ENCODE results near the gene CDCP1. TPM values are rescaled to one million over a fixed set of nuclear protein-coding genes. Genes with fewer than 3 reads are reported as not detected.
A peak's percentile ranks its signal among the peaks of the same experiment; 100 is the strongest.

The CDCP1 gene
- total RNA-seq, 4 donors from 2014 or later, result 14.7 to 35.9 (median 24.2) TPM

- TF ChIP-seq POLR2A (IDR thresholded peaks at IDR 0.05) (no peak), CTCF (IDR thresholded peaks at IDR 0.05) (no peak)
- Histone ChIP-seq H3K4me3 (replicated peaks in 1 of 3) (no peak overlapping the region), H3K27me3 (no peaks in the 10 kb centered on the region), H3K36me3 (no peaks in the 10 kb centered on the region), H3K9me3 (no peaks in the 10 kb centered on the region), H3K4me1 (no peaks in the 10 kb centered on the region), H3K27ac (peak overlapping the region in 1 of 3 donors; percentile 5)
- intact Hi-C loops (cut with DNase I), result no loop called here
- no peak for DNase-seq
- 59% methylated on average over 12 of the region's 12 CpGs for WGBS, 2 donors
Measured at GRCh38 chr3:45064512-45065372, 81.4 kb downstream of the CDCP1 start.

- 91 to 95% methylated on average over 1 of the region's 1 CpG for WGBS, 2 donors
- no peak overlapping the region for H3K4me3 ChIP-seq (replicated peaks in 1 of 3)
- peak overlapping the region in 1 of 3 donors; percentile 10 for H3K27ac ChIP-seq
- intact Hi-C loops (cut with DNase I), result no loop called here
- no peak for TF ChIP-seq CTCF (IDR thresholded peaks at IDR 0.05)
- no peak for DNase-seq
- no peaks in the 10 kb centered on the region for H3K36me3 ChIP-seq
- H3K27me3 ChIP-seq, result no peaks in the 10 kb centered on the region
- no peaks in the 10 kb centered on the region for H3K4me1 ChIP-seq
- no peaks in the 10 kb centered on the region for H3K9me3 ChIP-seq
Measured at GRCh38 chr3:45062697-45063070, 83.5 kb downstream of the CDCP1 start.

GRCh38 chr3:45060165-45060892 is 85.8 kb downstream of the CDCP1 start:
- 52 to 69% methylated on average over 4 of the region's 4 CpGs for WGBS, 2 donors
- TF ChIP-seq POLR2A (IDR thresholded peaks at IDR 0.05) (no peak), CTCF (IDR thresholded peaks at IDR 0.05) (no peak)
- Histone ChIP-seq H3K27me3 (no peaks in the 10 kb centered on the region), H3K36me3 (no peaks in the 10 kb centered on the region), H3K4me3 (replicated peaks in 1 of 3) (no peak overlapping the region), H3K4me1 (peaks cover 0 to 13% of the 10 kb centered on the region in 2 donors), H3K9me3 (no peaks in the 10 kb centered on the region), H3K27ac (no peak overlapping the region)
- no peak for DNase-seq
- intact Hi-C loops (cut with DNase I), result no loop called here

GRCh38 chr3:45059132-45059531 is 87.0 kb downstream of the CDCP1 start:
- H3K4me3 ChIP-seq (replicated peaks in 1 of 3), result no peak overlapping the region
- intact Hi-C loops (cut with DNase I), result no loop called here
- DNase-seq, result no peak
- no peaks in the 10 kb centered on the region for H3K27me3 ChIP-seq
- 90 to 91% methylated on average over 2 of the region's 2 CpGs for WGBS, 2 donors
- no peaks in the 10 kb centered on the region for H3K36me3 ChIP-seq
- no peaks in the 10 kb centered on the region for H3K9me3 ChIP-seq
- no peak overlapping the region for H3K27ac ChIP-seq
- H3K4me1 ChIP-seq, result peaks cover 0 to 13% of the 10 kb centered on the region in 2 donors
- TF ChIP-seq POLR2A (IDR thresholded peaks at IDR 0.05) (no peak), CTCF (IDR thresholded peaks at IDR 0.05) (no peak)

DNA sequence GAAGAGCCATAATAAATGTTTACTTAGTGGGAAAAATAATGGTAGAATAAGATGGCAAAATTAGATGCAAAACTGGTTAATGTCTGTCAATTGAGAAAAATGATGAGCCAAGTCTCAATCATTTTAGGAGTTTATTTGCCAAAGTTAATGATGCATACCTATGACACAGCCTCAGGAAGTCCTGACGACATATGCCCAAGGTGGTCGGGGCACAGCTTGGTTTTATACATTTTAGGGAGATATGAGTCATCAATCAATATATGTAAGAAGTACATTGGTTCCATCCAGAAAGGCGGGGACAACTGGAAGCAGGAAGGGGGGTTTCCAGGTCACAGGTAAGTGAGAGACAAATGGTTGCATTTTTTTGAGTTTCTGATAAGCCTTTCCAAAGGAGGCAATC is 88.6 kb downstream of the CDCP1 start:
- TF ChIP-seq CTCF (IDR thresholded peaks at IDR 0.05), result no peak
- no peak for TF ChIP-seq POLR2A (IDR thresholded peaks at IDR 0.05)
- H3K27ac ChIP-seq, result peak overlapping the region in 1 of 3 donors; percentile 59
- no peaks in the 10 kb centered on the region for H3K36me3 ChIP-seq
- peaks cover 0 to 13% of the 10 kb centered on the region in 2 donors for H3K4me1 ChIP-seq
- H3K9me3 ChIP-seq, result no peaks in the 10 kb centered on the region
- no peak overlapping the region for H3K4me3 ChIP-seq (replicated peaks in 1 of 3)
- whole genome bisulfite sequencing, 2 donors, result 88 to 91% methylated on average over 3 of the region's 3 CpGs
- H3K27me3 ChIP-seq, result no peaks in the 10 kb centered on the region
- intact Hi-C loops (cut with DNase I), result no loop called here
- no peak for DNase-seq
